GM18511 (cell line): ENCODE data around the gene PPFIA4.

Experiments
- ATAC-seq: cut with Tn5 transposase; IDR thresholded peaks from one replicate; pipeline ENCODE4 v1.9.1; 2021; ENCODE audit warnings: mild to moderate bottlenecking, moderate library complexity; ENCODE audit not compliant: unreplicated experiment

PPFIA4 gene

GRCh38 chr1:203098445-203098844 lies 72.2 kb downstream of the PPFIA4 start:
- ATAC-seq: no peak

GRCh38 chr1:203098914-203099520 lies 72.7 kb downstream of the PPFIA4 start:
- ATAC-seq: no peak

GRCh38 chr1:203099805-203100515 lies 73.7 kb downstream of the PPFIA4 start:
- no peak for ATAC-seq

- ATAC-seq: no peak
These were observed 74.2 kb downstream of the PPFIA4 start for GRCh38 chr1:203100516-203100869.

- ATAC-seq: no peak
These were observed 75.7 kb downstream of the PPFIA4 start for GRCh38 chr1:203101813-203102634.

GRCh38 chr1:203103216-203103615 lies 76.9 kb downstream of the PPFIA4 start:
- no peak for ATAC-seq

- ATAC-seq: no peak
These were observed 77.7 kb downstream of the PPFIA4 start for GRCh38 chr1:203103829-203104495.

GRCh38 chr1:203104789-203105390 lies 78.6 kb downstream of the PPFIA4 start:
- no peak for ATAC-seq

GRCh38 chr1:203112475-203112874 lies 86.2 kb downstream of the PPFIA4 start:
- no peak for ATAC-seq

- no peak for ATAC-seq
These were observed 87.0 kb downstream of the PPFIA4 start for GRCh38 chr1:203113308-203113707.

GRCh38 chr1:203114202-203114601 lies 87.9 kb downstream of the PPFIA4 start:
- no peak for ATAC-seq

- no peak for ATAC-seq
These were observed 90.0 kb downstream of the PPFIA4 start for GRCh38 chr1:203116091-203116820.

- no peak for ATAC-seq
These were observed 91.6 kb downstream of the PPFIA4 start for GRCh38 chr1:203117611-203118575.

- ATAC-seq: no peak
These were observed 94.2 kb downstream of the PPFIA4 start for GRCh38 chr1:203120325-203121153.

GRCh38 chr1:203121186-203122015 lies 95.1 kb downstream of the PPFIA4 start:
- ATAC-seq: no peak

- ATAC-seq: no peak
These were observed 95.9 kb downstream of the PPFIA4 start for GRCh38 chr1:203122159-203122558.

- ATAC-seq: no peak
These were observed 97.7 kb downstream of the PPFIA4 start for GRCh38 chr1:203124011-203124410.
